Measurements from ENCODE around the gene CCDC9B. TPM values are rescaled to one million over a fixed set of nuclear protein-coding genes. Genes with fewer than 3 reads are reported as not detected.

CCDC9B gene
- total RNA-seq, 2 donors from 2014 or later, result 30.1 to 57.1 TPM

GRCh38 chr15:40377606-40378005 lies 36.9 kb upstream of the CCDC9B start:
- H3K27me3 ChIP-seq (replicated peaks; ENCODE audit: insufficient read depth), result no peaks in the 10 kb centered on the region
- ATAC-seq (ENCODE audit: insufficient number of reproducible peaks, low FRiP score, low read depth) (no peak), DNase-seq (ENCODE audit: low spot score) (no peak)
- H3K9me3 ChIP-seq, result no peaks in the 10 kb centered on the region
- no peak overlapping the region for H3K4me3 ChIP-seq
- no peaks in the 10 kb centered on the region for H3K36me3 ChIP-seq
- TF ChIP-seq CTCF (IDR thresholded peaks at IDR 0.05), result no peak
- H3K4me1 ChIP-seq (ENCODE audit: control insufficient read depth in 1 of 2, low read depth in 2 of 2), result peaks cover 6 to 8% of the 10 kb centered on the region in 2 donors
- H3K27ac ChIP-seq, result no peak overlapping the region

GRCh38 chr15:40372981-40373380 lies 32.2 kb upstream of the CCDC9B start:
- no peak for DNase-seq (ENCODE audit: low spot score)
- Histone ChIP-seq H3K27me3 (replicated peaks; ENCODE audit: insufficient read depth) (no peaks in the 10 kb centered on the region), H3K4me1 (ENCODE audit: control insufficient read depth in 1 of 2, low read depth in 2 of 2) (peaks cover 0 to 4% of the 10 kb centered on the region in 2 donors), H3K4me3 (no peak overlapping the region), H3K36me3 (no peaks in the 10 kb centered on the region), H3K27ac (no peak overlapping the region), H3K9me3 (no peaks in the 10 kb centered on the region)
- TF ChIP-seq CTCF (IDR thresholded peaks at IDR 0.05), result no peak
- ATAC-seq (ENCODE audit: insufficient number of reproducible peaks, low FRiP score, low read depth), result no peak

GRCh38 chr15:40369971-40370370 lies 29.2 kb upstream of the CCDC9B start:
- H3K4me1 ChIP-seq (ENCODE audit: control insufficient read depth in 1 of 2, low read depth in 2 of 2), result peaks cover 5 to 28% of the 10 kb centered on the region in 2 donors
- no peak overlapping the region for H3K4me3 ChIP-seq
- no peaks in the 10 kb centered on the region for H3K27me3 ChIP-seq (replicated peaks; ENCODE audit: insufficient read depth)
- no peaks in the 10 kb centered on the region for H3K9me3 ChIP-seq
- H3K36me3 ChIP-seq, result no peaks in the 10 kb centered on the region
- ATAC-seq (ENCODE audit: insufficient number of reproducible peaks, low FRiP score, low read depth), result no peak
- DNase-seq (ENCODE audit: low spot score), result no peak
- H3K27ac ChIP-seq, result no peak overlapping the region
- no peak for TF ChIP-seq CTCF (IDR thresholded peaks at IDR 0.05)

GRCh38 chr15:40369474-40369869 lies 28.7 kb upstream of the CCDC9B start:
- peaks cover 5 to 28% of the 10 kb centered on the region in 2 donors for H3K4me1 ChIP-seq (ENCODE audit: control insufficient read depth in 1 of 2, low read depth in 2 of 2)
- no peak for TF ChIP-seq CTCF (IDR thresholded peaks at IDR 0.05)
- DNase-seq (ENCODE audit: low spot score) (no peak), ATAC-seq (ENCODE audit: insufficient number of reproducible peaks, low FRiP score, low read depth) (no peak)
- no peaks in the 10 kb centered on the region for H3K36me3 ChIP-seq
- H3K27me3 ChIP-seq (replicated peaks; ENCODE audit: insufficient read depth), result no peaks in the 10 kb centered on the region
- no peak overlapping the region for H3K27ac ChIP-seq
- H3K9me3 ChIP-seq, result no peaks in the 10 kb centered on the region
- H3K4me3 ChIP-seq, result no peak overlapping the region

- H3K27ac ChIP-seq, result no peak overlapping the region
- H3K27me3 ChIP-seq (replicated peaks; ENCODE audit: insufficient read depth), result no peaks in the 10 kb centered on the region
- no peaks in the 10 kb centered on the region for H3K36me3 ChIP-seq
- no peaks in the 10 kb centered on the region for H3K9me3 ChIP-seq
- no peak for TF ChIP-seq CTCF (IDR thresholded peaks at IDR 0.05)
- no peak for ATAC-seq (ENCODE audit: insufficient number of reproducible peaks, low FRiP score, low read depth)
- peaks cover 5 to 28% of the 10 kb centered on the region in 2 donors for H3K4me1 ChIP-seq (ENCODE audit: control insufficient read depth in 1 of 2, low read depth in 2 of 2)
- no peak for DNase-seq (ENCODE audit: low spot score)
- no peak overlapping the region for H3K4me3 ChIP-seq
These were observed 28.2 kb upstream of the CCDC9B start for GRCh38 chr15:40368719-40369473.

Measured in thoracic aorta (tissue), 2 donors.